ENCODE measurements around the gene NCMAP.

Gene NCMAP

GRCh38 chr1:24654010-24654409 lies 98.1 kb downstream of the NCMAP start:
- DNase-seq (ENCODE audit: low spot score): no peak
- H3K27ac ChIP-seq: no peak overlapping the region
- TF ChIP-seq CTCF (conservative IDR thresholded peaks at IDR 0.05; ENCODE audit: low read depth): no peak
- ChIA-PET CTCF (interaction anchor here (1.2 kb wide), 1 partner anchor 11 kb away, joined by 3 read pairs; no protein-coding TSS in a partner anchor), POLR2A (ENCODE audit: low non-redundant PET) (no interaction called here)

- no peak for TF ChIP-seq CTCF (conservative IDR thresholded peaks at IDR 0.05; ENCODE audit: low read depth)
- no peak for DNase-seq (ENCODE audit: low spot score)
- ChIA-PET POLR2A (ENCODE audit: low non-redundant PET) (no interaction called here), CTCF (interaction anchor here (0.5 to 0.7 kb wide), 2 partner anchors 179 to 583 kb away, joined by 3 read pairs; no protein-coding TSS in a partner anchor)
- H3K27ac ChIP-seq: no peak overlapping the region
Measured at GRCh38 chr1:24656046-24656445, 100.2 kb downstream of the NCMAP start.

- ChIA-PET CTCF (interaction anchor here (0.6 kb wide), 1 partner anchor 19 kb away, joined by 4 read pairs; no protein-coding TSS in a partner anchor), POLR2A (ENCODE audit: low non-redundant PET) (no interaction called here)
- TF ChIP-seq CTCF (conservative IDR thresholded peaks at IDR 0.05; ENCODE audit: low read depth): no peak
- H3K27ac ChIP-seq: no peak overlapping the region
- DNase-seq (ENCODE audit: low spot score): no peak
Measured at GRCh38 chr1:24657781-24658180, 101.9 kb downstream of the NCMAP start.
